ENCODE data around the gene JMJD4. TPM values are rescaled to one million over a fixed set of nuclear protein-coding genes. Genes with fewer than 3 reads are reported as not detected.

The JMJD4 gene
- total RNA-seq, 4 donors from 2014 or later: 13.4 to 20.0 (median 16.7) TPM

- peaks cover 10 to 28% (median 16%) of the 10 kb centered on the region in 3 donors for H3K4me1 ChIP-seq
- no peaks in the 10 kb centered on the region for H3K27me3 ChIP-seq
- WGBS, 2 donors: 85 to 91% methylated on average over 2 to 9 of the region's 9 CpGs
- TF ChIP-seq CTCF (IDR thresholded peaks at IDR 0.05): no peak
- no peak for TF ChIP-seq POLR2A (IDR thresholded peaks at IDR 0.05)
- H3K9me3 ChIP-seq: no peaks in the 10 kb centered on the region
- intact Hi-C loops (cut with DNase I): no loop called here
- no peak for DNase-seq
- no peak overlapping the region for H3K27ac ChIP-seq
- H3K36me3 ChIP-seq: peaks cover 0 to 12% (median 0%) of the 10 kb centered on the region in 3 donors
- H3K4me3 ChIP-seq: no peak overlapping the region
These were observed 3.7 kb upstream of the JMJD4 start for GRCh38 chr1:227738820-227739219.

- peaks cover 0 to 29% (median 12%) of the 10 kb centered on the region in 3 donors for H3K36me3 ChIP-seq
- 80 to 83% methylated on average over 11 of the region's 11 CpGs for WGBS, 2 donors
- no peaks in the 10 kb centered on the region for H3K27me3 ChIP-seq
- H3K27ac ChIP-seq: no peak overlapping the region
- DNase-seq: no peak
- intact Hi-C loops (cut with DNase I): no loop called here
- no peak overlapping the region for H3K4me3 ChIP-seq
- TF ChIP-seq CTCF (IDR thresholded peaks at IDR 0.05) (no peak), POLR2A (IDR thresholded peaks at IDR 0.05) (no peak)
- no peaks in the 10 kb centered on the region for H3K9me3 ChIP-seq
- H3K4me1 ChIP-seq: peaks cover 16 to 39% (median 20%) of the 10 kb centered on the region in 3 donors
These were observed 1.8 kb upstream of the JMJD4 start for GRCh38 chr1:227736814-227737432.

GRCh38 chr1:227735539-227736285, 610 bp upstream of the JMJD4 start:
- peak overlapping the region; percentile 86 to 93 (median 92) for H3K27ac ChIP-seq
- peak overlapping the region; percentile 88 to 97 (median 94) for H3K4me3 ChIP-seq
- peaks cover 0 to 35% (median 12%) of the 10 kb centered on the region in 3 donors for H3K36me3 ChIP-seq
- TF ChIP-seq POLR2A (IDR thresholded peaks at IDR 0.05): no peak
- no peak for TF ChIP-seq CTCF (IDR thresholded peaks at IDR 0.05)
- no peaks in the 10 kb centered on the region for H3K27me3 ChIP-seq
- H3K4me1 ChIP-seq: peaks cover 16 to 43% (median 20%) of the 10 kb centered on the region in 3 donors
- no peak for DNase-seq
- H3K9me3 ChIP-seq: no peaks in the 10 kb centered on the region
- 3 to 4% methylated on average over 11 to 13 of the region's 31 CpGs for WGBS, 2 donors
- intact Hi-C loops (cut with DNase I): no loop called here

- no peak for TF ChIP-seq POLR2A (IDR thresholded peaks at IDR 0.05)
- TF ChIP-seq CTCF (IDR thresholded peaks at IDR 0.05): no peak
- peaks cover 19 to 55% (median 31%) of the 10 kb centered on the region in 3 donors for H3K4me1 ChIP-seq
- intact Hi-C loops (cut with DNase I): no loop called here
These were observed 601 bp downstream of the JMJD4 start for GRCh38 chr1:227734546-227734855.

More at GRCh38 chr1:227734546-227734855, 601 bp downstream of the JMJD4 start:
- no peaks in the 10 kb centered on the region for H3K27me3 ChIP-seq
- peak overlapping the region; percentile 86 to 93 (median 92) for H3K27ac ChIP-seq
- H3K9me3 ChIP-seq: no peaks in the 10 kb centered on the region
- no peak for DNase-seq
- WGBS, 2 donors: 0 to 7% methylated on average over 6 of the region's 10 CpGs
- H3K36me3 ChIP-seq: peaks cover 0 to 27% (median 12%) of the 10 kb centered on the region in 3 donors
- H3K4me3 ChIP-seq: peak overlapping the region; percentile 88 to 97 (median 94)
